ENCODE results near the gene RBFOX1.

Gene RBFOX1

DNA sequence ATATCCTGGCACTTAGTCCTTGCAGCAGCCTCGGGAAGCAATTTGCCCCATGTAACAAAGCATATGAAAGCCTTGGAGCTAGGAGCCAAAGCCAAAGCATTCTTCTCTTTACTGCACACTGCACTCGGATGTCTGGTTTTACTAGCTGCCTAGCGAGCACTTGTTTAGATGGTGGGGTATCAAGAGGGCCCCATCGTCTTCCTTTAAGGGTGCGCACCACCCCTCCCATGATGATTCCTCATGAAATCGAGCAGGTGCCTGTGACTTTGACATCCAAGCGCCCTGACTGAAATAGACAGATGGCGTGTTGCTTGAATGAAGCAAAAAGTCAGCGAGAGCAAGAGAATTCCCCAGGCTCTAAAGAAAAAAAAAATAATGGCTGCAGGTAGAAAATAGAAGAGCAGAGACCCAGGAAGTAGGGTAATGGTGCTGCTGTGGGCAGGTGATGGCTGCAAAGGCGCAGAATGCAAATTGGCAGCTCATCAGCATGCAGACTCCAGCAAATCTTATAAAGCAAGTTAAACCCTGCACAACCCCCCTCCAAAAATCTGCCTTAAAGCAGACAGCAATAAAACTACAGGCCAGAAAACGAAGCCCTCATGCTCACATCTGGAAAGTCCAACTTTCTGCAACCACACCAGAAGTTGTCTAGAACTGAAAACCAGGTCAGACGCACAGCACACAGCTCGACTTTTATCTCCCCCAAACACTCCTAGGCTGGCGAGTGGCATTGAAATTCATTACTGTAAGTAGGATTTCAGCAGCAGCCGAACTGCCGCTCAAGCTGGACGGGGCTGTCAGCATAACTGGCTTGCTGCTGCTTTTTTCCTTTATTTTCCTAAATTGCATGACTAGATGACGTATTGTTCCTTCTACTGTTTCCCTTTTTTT is 384.3 kb downstream of the RBFOX1 start:
- DNase-seq: no peak

DNA sequence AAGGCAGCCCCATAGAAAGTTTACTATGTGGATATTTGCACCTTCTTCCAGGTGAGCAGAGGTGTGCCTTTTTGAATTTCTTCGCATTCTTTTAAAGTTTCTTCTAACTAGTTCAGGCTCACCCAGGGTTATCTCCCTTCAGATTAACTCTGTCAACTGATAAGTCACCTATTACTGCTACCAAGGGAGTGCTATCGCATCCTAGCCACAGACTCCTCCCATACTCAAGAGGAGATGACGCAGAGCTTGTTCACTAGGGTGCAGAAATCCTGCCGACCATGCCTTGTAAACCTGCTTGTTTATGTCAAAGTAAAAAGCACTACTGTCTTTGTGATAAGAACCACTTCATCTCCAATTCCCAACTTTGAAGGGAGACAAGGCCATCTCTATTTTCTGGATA is 390.1 kb downstream of the RBFOX1 start:
- DNase-seq: no peak

DNA sequence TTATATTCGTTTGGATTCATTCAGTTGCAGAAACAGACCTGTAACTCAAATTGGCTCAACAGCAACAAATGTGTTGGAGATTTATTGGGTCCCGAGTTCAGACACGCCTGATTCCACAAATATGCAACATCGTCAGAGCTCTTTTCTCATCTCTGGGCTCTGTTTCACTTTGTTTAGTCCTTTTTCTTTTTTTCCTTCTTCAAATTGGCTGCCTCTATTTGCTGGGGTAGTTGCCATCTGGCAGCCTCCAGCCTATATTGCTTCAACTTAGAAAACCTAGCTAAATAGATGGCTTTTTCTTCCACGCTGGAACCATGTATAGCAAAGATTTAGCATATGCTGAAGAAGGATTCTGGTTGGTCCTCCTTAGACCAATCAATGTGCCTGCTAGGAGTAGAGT is 398.5 kb downstream of the RBFOX1 start:
- DNase-seq: no peak

DNA sequence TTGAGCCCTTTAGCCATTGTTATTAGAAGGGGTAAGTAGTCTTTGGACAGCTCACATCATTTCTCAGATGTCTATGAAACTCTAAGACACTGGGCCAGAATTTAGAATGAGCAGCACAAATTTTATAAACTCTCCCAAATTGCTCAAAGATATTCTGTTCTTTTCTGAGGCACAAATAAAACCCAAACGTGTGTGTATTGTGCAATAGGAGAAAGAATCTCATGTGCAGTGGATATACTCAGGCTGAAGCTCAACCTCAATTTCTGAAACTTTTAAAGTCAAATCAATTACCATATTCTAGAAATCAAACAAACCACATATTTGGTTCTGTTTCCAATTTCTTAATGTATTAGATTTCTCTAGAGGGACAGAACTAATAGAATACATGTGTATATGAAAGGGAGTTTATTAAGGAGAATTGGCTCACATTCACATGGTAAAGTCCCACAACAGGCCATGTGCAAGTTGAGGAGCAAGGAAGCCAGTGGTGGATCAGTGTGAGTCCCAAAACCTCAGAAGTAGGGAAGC is 403.6 kb downstream of the RBFOX1 start:
- no peak for DNase-seq

DNA sequence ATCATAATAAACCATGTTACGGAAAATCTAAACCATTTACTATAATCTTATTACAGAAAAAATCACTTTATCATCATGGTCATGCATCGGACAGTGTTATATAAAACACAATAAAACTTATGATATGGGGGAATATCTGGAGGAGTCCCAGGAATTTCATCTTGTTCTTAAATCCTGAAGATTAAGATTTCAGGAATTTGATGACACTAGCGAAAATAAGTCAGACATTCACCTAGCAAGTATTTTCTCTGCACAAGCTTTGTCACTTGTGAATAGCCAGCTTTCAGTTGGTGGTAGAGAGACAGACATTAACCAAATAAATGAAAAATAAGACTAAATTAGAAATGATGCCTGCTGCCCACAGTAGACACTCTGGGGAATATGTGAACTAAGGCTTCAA is 410.0 kb downstream of the RBFOX1 start:
- DNase-seq: no peak

DNA sequence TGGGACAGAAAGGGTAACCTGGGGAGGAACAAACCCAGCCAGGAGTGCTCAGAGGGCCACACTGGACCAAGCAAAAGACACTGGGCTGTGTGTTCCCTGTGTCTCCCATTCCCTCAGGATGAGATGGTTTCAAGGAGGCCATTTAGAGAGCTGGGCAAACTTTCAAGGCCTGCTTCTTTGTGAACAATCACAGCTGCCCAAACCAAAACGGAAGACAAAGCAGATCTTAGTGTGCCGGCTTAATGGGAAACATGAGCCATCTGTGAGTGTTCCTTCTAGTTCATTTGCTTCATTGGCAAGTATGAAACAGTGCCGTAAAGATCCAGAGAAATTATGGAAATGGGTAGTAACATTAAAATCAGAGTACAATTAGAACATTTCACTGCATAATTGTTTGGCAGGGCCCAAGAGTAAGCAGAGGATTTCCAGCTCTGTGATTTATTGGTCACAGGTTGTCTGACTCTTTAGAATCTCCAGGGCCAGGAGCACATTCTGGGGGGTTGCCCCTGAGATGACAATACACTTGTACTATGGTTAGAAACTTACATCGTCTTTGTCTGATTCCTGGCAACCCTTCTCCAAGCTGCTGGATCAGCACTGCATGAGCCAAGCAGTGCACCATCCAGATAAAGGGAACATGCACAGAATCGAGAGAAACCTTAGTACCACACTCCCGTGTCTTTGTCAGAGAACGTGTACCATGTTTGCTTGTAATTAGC is 412.1 kb downstream of the RBFOX1 start:
- no peak for DNase-seq

DNA sequence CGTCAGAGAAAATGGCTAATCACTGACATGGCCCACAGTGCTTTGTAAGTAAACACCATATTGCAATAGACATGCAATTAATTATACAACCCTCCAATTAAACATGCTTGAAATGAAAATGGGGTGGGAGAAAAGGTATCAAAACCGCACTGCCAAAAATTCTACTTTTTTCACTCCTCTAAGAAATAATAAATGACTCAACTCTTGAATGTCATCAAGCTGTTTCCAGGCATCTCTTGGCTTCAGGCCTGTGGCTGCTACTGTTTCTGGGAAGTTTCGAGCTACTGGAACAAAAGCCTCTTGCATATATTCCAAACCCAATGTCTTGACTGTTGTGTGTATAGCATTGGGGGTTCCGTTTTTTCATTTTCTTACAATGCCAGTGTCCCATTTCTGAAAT is 412.6 kb downstream of the RBFOX1 start:
- no peak for DNase-seq

DNA sequence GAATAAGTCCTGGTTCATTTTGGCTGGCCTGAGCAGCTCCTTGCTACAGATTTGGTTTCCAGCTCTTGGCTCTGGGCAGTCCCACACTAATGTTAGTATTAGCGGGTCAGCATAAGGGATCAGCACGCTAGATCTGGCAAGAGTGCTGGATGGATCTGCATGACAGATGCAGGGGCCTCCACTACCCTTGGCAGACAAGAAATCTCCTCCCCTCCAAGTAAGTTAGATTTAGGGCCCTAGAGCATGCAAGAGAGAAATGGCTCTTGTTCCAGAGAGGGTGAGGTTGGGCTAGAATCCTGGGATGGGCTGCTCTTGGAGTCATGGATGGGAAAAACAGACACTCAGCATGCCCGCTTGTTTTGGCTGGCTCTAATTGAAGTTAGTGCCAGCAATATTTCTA is 414.3 kb downstream of the RBFOX1 start:
- DNase-seq: no peak

DNA sequence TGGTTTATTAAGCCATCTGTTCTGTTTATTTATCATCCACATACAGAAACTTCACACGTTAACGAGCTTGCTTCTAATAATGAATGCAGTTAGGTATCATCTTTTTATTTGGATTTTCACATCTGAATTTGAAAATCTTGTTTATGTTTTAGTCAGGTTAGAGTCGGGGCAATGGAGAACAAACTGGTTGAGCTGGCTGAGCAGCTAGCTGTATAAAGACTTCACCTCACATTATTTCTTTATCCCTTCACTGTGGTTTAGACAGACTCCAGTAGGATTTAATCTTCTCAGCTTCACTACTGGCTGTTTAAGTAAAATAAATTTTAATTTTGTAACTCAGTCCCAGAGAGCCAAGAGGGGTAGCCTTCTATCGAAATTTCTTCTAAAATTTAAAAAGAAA is 415.9 kb downstream of the RBFOX1 start:
- DNase-seq: no peak

DNA sequence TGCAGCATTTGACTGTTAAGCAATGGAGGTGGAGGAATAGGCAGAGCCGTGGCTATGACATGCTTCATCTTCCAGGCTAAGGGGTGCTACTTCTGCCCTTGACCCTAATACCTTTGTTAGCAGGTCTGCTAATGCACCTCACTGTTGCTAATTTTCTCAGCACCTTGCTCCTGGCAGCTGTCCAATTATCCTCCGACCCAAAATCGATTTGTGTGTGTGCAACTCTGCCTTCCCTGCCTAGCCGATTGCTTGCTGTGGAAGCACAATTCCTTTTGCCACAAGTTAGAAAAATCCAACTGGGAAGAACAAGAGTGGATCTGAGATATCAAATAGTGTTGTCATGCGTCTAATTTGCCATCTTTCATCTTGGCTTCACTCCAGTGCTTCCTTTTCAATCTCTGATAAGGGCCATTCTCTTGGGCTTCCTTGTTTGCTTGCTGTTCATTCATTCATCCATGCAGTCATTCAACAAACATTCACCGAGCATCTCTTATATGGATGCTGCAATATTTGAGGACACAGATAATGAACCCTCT is 422.8 kb downstream of the RBFOX1 start:
- no peak for DNase-seq

Measured in NCI-H187 treated with DMSO at 0.1 percent for 48 hours (cell line).